GM18951 (cell line): ENCODE results near the gene PRDM16.

Experiments
- POLR2A ChIP-seq: IDR thresholded peaks from 4 replicates; pipeline ENCODE4 v1.6.1; 2011; ENCODE audit warnings: mild to moderate bottlenecking; ENCODE audit not compliant: insufficient read length, insufficient read depth; ENCODE audit errors: extremely low read depth
- in situ Hi-C: fragments of 300-500 bp; cut with MboI; formaldehyde crosslinking; loops from one replicate; pipeline ENCODE4 v1.12.0; 2022; ENCODE audit warnings: low sequenced_read_pairs, mixed read lengths, inconsistent platforms; ENCODE audit not compliant: unreplicated experiment

The PRDM16 gene

GRCh38 chr1:3145532-3146325, 76.7 kb downstream of the PRDM16 start:
- in situ Hi-C loops = no loop called here
- TF ChIP-seq POLR2A = no peak

DNA sequence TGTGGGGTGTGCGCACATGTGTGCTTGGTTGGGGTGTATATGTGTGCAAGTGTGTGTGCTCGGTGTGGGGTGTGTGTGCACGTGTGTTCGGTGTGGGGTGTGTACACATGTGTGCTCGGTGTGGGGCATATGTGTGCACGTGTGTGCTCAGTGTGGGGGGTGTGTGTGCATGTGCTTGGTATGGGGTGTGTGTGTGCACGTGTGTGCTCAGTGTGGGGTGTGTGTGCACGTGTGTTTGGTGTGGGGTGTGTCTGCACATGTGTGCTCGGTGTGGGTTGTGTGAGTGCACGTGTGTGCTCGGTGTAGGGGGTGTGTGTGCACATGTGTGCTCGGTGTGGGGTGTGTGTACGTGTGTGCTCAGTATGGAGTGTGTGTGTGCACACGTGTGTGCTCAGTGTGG, 77.5 kb downstream of the PRDM16 start:
- in situ Hi-C loops = no loop called here
- TF ChIP-seq POLR2A = no peak

GRCh38 chr1:3146907-3147306, 77.9 kb downstream of the PRDM16 start:
- in situ Hi-C loops = no loop called here
- TF ChIP-seq POLR2A = no peak

DNA sequence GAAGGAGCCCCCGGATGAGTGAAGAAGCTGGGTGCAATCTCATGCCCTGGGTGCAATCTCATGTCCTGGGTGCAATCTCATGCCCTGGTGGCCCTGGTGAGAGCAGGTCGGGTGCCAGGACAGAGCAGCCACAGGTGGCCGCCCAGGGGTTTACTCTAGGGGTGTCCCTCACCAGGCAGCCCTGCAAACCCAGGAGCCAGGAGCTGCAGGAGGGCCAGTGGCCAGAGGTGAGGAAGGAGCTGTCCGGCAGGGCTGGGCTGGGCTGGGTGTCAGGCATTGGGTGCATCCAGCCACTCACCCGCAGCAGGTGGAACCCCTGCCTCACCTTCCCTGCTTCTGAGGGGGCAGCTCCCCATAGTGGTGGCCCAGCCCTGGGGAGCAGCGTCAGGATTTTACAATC, 79.2 kb downstream of the PRDM16 start:
- in situ Hi-C loops = no loop called here
- no peak for TF ChIP-seq POLR2A

- in situ Hi-C loops = no loop called here
- no peak for TF ChIP-seq POLR2A
These were observed 80.3 kb downstream of the PRDM16 start for GRCh38 chr1:3149277-3149676.

DNA sequence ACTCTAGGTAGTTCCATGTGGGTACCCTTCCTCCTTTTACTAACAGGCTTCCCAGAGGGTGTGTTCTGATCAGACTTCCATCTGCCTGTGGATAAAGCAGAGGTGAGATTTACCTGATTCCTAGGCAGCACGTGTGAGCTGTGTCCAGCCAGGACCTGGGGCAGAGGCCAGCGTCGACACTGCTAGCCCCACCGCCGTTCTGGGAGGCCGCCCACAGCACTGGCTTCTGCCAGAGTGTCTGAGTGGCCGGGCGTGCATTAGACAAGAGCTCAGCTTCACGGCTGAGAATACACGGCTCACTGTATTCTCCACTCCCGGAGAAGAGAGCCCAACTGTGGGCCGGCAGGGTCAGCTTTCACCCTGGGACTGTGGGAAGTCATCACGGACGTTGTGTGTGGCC, 82.5 kb downstream of the PRDM16 start:
- in situ Hi-C loops = no loop called here
- no peak for TF ChIP-seq POLR2A

- no peak for TF ChIP-seq POLR2A
- in situ Hi-C loops = no loop called here
These were observed 83.1 kb downstream of the PRDM16 start for GRCh38 chr1:3152143-3152542.

DNA sequence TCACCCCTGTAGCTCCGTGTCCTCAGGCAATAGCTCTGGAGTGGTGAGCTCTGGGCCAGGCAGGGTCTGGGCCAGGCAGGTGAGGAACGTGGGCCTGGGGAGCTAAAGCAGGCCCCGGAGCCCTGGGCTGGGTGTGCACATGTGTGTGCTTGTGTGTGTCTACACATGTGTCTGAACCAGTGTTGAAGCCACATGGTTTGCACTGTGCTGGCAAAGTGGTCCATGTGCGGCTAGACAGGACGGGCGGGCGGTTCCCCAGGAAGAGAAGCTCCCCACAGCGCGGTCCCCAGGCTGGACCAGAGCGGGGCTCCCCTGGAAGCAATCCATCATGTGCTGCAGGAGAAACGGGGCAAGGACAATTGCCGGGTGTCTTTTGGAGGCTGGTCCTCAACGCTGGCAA, 84.2 kb downstream of the PRDM16 start:
- in situ Hi-C loops = no loop called here
- no peak for TF ChIP-seq POLR2A

- no peak for TF ChIP-seq POLR2A
- in situ Hi-C loops = no loop called here
These were observed 85.1 kb downstream of the PRDM16 start for GRCh38 chr1:3153902-3154795.

DNA sequence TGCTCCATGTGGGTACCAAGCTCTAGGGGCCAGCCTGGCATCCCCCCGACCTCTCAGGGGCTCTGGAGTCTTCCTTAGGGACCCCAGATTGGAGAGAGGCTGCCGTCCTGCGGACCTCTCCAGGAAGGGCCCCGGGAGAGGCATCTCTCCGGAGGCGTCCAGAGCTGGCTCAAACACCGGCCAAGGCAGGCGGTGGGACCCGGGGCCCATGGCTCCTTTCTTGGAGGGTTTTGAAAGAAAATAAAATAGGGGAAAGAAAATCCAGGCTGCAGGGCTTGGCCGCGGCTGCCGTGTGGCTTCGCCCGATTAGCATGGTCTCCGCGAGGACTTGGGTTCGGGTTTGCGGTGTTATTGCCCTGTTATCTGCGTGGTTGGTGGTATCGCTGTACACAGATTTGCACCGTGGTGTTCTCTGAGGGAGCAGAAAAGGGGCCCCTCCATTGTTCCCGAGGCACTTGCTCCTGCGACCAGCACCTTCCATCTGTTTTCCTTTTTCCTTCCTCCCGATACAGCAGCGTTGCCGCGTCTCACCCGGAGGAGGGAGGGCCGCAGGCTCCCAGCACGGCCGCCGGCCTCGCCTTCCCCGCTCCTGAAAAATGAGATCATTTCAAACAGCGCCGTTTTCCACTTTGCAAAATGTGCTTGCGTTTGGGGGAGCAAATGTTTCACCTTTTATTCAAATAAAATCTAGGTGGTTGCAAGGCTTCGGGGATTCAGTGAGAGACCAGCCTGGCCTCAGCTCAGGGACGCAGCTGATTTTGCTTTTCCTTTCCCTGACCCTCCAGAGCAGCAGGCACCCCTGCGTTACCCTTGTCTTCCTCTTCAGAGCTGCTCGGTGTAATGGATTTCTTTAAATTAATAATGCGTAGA, 86.3 kb downstream of the PRDM16 start:
- no peak for TF ChIP-seq POLR2A
- in situ Hi-C loops = no loop called here

GRCh38 chr1:3155926-3156220, 86.9 kb downstream of the PRDM16 start:
- TF ChIP-seq POLR2A = no peak
- in situ Hi-C loops = no loop called here

- in situ Hi-C loops = no loop called here
- TF ChIP-seq POLR2A = no peak
These were observed 87.9 kb downstream of the PRDM16 start for GRCh38 chr1:3156936-3157335.

- no peak for TF ChIP-seq POLR2A
- in situ Hi-C loops = no loop called here
These were observed 89.3 kb downstream of the PRDM16 start for GRCh38 chr1:3158347-3158746.
